Hepatocyte (in vitro differentiated cells): Measurements from ENCODE around the gene MAMDC2. TPM values are rescaled to one million over a fixed set of nuclear protein-coding genes. Genes with fewer than 3 reads are reported as not detected.
A peak's percentile ranks its signal among the peaks of the same experiment; 100 is the strongest.

Experiments
- DNase-seq: peaks from one replicate; pipeline ENCODE4 v3.0.0-alpha.2; 2016; ENCODE audit warnings: low spot score
- H2AFZ ChIP-seq: fragments of 200-600 bp; sonication (generic); 2 replicates; pipeline ENCODE4 v1.6.0; 2016; ENCODE audit warnings: antibody characterized with exemption, mild to moderate bottlenecking
- H3K27ac ChIP-seq: fragments of 200-600 bp; sonication (generic); 2 replicates; pipeline ENCODE4 v1.5.1; 2016; ENCODE audit warnings: mild to moderate bottlenecking
- H3K27me3 ChIP-seq: fragments of 200-600 bp; sonication (generic); 2 replicates; pipeline ENCODE4 v1.6.1; 2016
- H3K36me3 ChIP-seq: fragments of 200-600 bp; sonication (generic); replicated peaks from 2 replicates; pipeline ENCODE4 v1.5.1; 2016; ENCODE audit warnings: low read depth; ENCODE audit not compliant: insufficient read depth
- H3K4me1 ChIP-seq: fragments of 200-600 bp; sonication (generic); 2 replicates; pipeline ENCODE4 v1.5.1; 2016; ENCODE audit warnings: mild to moderate bottlenecking, moderate library complexity; ENCODE audit not compliant: insufficient read depth
- H3K4me2 ChIP-seq: fragments of 200-600 bp; sonication (generic); 2 replicates; pipeline ENCODE4 v1.6.0; 2016
- H3K4me3 ChIP-seq: fragments of 200-600 bp; sonication (generic); 2 replicates; pipeline ENCODE4 v1.5.1; 2016; ENCODE audit warnings: mild to moderate bottlenecking
- H3K79me2 ChIP-seq: fragments of 200-600 bp; sonication (generic); 2 replicates; pipeline ENCODE4 v1.6.0; 2017; ENCODE audit warnings: mild to moderate bottlenecking
- H3K9me2 ChIP-seq: fragments of 200-600 bp; sonication (generic); replicated peaks from 2 replicates; pipeline ENCODE4 v1.6.0; 2017; ENCODE audit warnings: mild to moderate bottlenecking; ENCODE audit not compliant: insufficient read depth
- H3K9me3 ChIP-seq: fragments of 200-600 bp; sonication (generic); 2 replicates; pipeline ENCODE4 v1.5.1; 2016; ENCODE audit warnings: low read depth, mild to moderate bottlenecking
- H4K20me1 ChIP-seq: fragments of 200-600 bp; sonication (generic); 2 replicates; pipeline ENCODE4 v1.6.0; 2016; ENCODE audit warnings: mild to moderate bottlenecking; ENCODE audit not compliant: insufficient read depth, poor library complexity, severe bottlenecking
- EZH2 ChIP-seq: fragments of 200-600 bp; sonication (generic); IDR thresholded peaks from 2 replicates; pipeline ENCODE4 v1.6.1; 2016; ENCODE audit warnings: antibody characterized with exemption, mild to moderate bottlenecking, borderline replicate concordance
- EZH2phosphoT487 ChIP-seq: fragments of 200-600 bp; sonication (generic); IDR thresholded peaks from one replicate; pipeline ENCODE4 v1.6.1; 2018; ENCODE audit warnings: antibody characterized with exemption, mild to moderate bottlenecking, low read depth, moderate library complexity; ENCODE audit not compliant: unreplicated experiment, severe bottlenecking
- WGBS: methylation state at CpG from one replicate; pipeline ENCODE4 v1.1.6; 2016; ENCODE audit warnings: low lambda C conversion rate; ENCODE audit errors: missing lambda C conversion rate; 5-methylcytosine and 5-hydroxymethylcytosine counted together
- polyA plus RNA-seq: library from polyadenylated mRNA; unstranded; fragments of >200 nt; fragmentation: Nextera tagmentation; extraction: Ambion mirVana; gene quantifications from 2 replicates; pipeline ENCODE4 v1.2.1, GENCODE V29; 2016
- total RNA-seq: library from RNA; depleted of rRNA; stranded (reverse); fragments of >200 nt; gene quantifications from 2 replicates; pipeline ENCODE4 v1.2.3, GENCODE V29; 2014
- TF ChIP-seq, protein P1 (sequence below): fragments of 200-600 bp; sonication (generic); IDR thresholded peaks from 2 replicates; pipeline ENCODE4 v1.5.1; 2016; ENCODE audit warnings: antibody characterized with exemption, mild to moderate bottlenecking; ENCODE audit not compliant: poor library complexity

The MAMDC2 gene
- total and polyA plus RNA-seq, 2 experiments from 2014 or later = 0.65 to 1.9 TPM

DNA sequence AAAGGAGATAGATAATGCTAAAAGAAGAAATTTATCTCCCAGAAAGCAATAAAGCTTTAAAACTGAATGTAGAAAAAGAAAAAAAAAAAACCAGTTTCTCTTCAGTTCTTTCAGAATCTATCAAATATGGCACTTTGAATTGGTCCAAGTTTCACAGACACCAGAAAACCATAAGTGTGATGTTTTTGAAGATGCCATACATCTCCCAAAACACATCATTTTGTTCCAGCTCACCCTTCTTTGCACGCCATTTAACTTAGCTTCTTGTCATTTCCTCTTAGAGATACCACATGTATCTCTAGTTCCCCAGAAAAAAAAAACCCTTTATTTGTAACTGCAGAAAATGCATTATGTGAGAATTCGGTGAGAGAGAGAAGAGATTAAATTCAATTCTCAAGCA, 46.1 kb upstream of the MAMDC2 start:
- no peak for DNase-seq
- peak overlapping the region; percentile 70 for H3K27ac ChIP-seq
- 84% methylated on average over 2 of the region's 2 CpGs for WGBS

DNA sequence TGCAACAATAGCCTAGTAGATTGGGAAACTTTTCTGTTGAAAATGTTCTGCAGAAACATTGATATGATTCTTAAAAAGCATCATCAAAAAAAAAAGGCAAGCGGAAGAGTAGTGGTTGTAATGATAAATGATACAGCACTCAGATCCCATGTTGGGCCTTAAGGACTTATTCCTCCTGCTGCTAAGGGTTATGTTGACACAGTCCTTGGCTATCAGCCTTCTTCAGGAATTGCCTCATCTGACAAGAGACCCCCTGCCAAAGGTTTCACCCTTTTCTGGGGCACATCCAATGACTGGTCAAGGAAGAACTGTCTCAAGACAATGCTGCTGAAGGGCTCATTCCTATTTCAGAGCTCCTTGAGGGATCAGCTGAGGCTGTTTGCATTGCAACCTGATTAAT, 44.3 kb upstream of the MAMDC2 start:
- WGBS = 86% methylated on average over 1 of the region's 1 CpG
- Histone ChIP-seq H3K27me3 (no peaks in the 10 kb centered on the region), H2AFZ (no peak overlapping the region), H3K9me3 (no peaks in the 10 kb centered on the region), H3K4me2 (no peak overlapping the region), H3K4me1 (peaks cover 8% of the 10 kb centered on the region), H3K79me2 (no peaks in the 10 kb centered on the region), H4K20me1 (no peaks in the 10 kb centered on the region), H3K9me2 (no peaks in the 10 kb centered on the region), H3K4me3 (no peak overlapping the region), H3K27ac (no peak overlapping the region), H3K36me3 (no peaks in the 10 kb centered on the region)
- TF ChIP-seq EZH2 (no peak), EZH2phosphoT487 (no peak)
- TF ChIP-seq, protein P1, sequence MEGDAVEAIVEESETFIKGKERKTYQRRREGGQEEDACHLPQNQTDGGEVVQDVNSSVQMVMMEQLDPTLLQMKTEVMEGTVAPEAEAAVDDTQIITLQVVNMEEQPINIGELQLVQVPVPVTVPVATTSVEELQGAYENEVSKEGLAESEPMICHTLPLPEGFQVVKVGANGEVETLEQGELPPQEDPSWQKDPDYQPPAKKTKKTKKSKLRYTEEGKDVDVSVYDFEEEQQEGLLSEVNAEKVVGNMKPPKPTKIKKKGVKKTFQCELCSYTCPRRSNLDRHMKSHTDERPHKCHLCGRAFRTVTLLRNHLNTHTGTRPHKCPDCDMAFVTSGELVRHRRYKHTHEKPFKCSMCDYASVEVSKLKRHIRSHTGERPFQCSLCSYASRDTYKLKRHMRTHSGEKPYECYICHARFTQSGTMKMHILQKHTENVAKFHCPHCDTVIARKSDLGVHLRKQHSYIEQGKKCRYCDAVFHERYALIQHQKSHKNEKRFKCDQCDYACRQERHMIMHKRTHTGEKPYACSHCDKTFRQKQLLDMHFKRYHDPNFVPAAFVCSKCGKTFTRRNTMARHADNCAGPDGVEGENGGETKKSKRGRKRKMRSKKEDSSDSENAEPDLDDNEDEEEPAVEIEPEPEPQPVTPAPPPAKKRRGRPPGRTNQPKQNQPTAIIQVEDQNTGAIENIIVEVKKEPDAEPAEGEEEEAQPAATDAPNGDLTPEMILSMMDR = no peak
- DNase-seq = no peak

More for the DNA sequence above, 46.1 kb upstream of the MAMDC2 start:
- peaks cover 8% of the 10 kb centered on the region for H3K4me1 ChIP-seq
- H3K4me2 ChIP-seq = peak overlapping the region; percentile 23
- H3K9me2 ChIP-seq = no peaks in the 10 kb centered on the region
- H3K9me3 ChIP-seq = no peaks in the 10 kb centered on the region
- TF ChIP-seq EZH2phosphoT487 (no peak), EZH2 (no peak)
- TF ChIP-seq, protein P1 = no peak
- no peaks in the 10 kb centered on the region for H4K20me1 ChIP-seq
- no peaks in the 10 kb centered on the region for H3K36me3 ChIP-seq
- H3K79me2 ChIP-seq = no peaks in the 10 kb centered on the region
- H2AFZ ChIP-seq = no peak overlapping the region
- no peak overlapping the region for H3K4me3 ChIP-seq
- H3K27me3 ChIP-seq = no peaks in the 10 kb centered on the region

DNA sequence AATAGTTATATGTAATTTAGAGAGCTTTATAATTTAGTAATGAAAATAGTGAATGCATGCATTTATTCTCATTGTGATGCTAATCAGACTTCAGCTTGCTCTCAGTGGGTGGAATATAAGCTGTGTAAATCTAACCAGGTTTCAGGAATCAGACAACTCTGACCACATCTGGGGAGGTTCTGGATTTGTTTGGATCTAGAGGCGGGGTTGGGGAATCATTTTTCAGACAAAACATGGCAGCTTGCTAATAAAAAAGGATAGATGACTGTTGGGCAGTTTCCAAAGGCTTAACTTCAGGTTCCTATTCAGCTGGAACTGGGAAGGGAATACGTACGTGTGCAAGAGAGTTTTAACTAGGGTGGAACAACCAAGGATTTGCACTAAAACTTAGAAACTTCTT, 43.2 kb upstream of the MAMDC2 start:
- TF ChIP-seq EZH2 (no peak), EZH2phosphoT487 (no peak)
- TF ChIP-seq, protein P1 = no peak
- H3K36me3 ChIP-seq = no peaks in the 10 kb centered on the region
- H3K27ac ChIP-seq = no peak overlapping the region
- no peaks in the 10 kb centered on the region for H3K27me3 ChIP-seq
- WGBS = 73% methylated on average over 3 of the region's 3 CpGs
- H4K20me1 ChIP-seq = no peaks in the 10 kb centered on the region
- no peak overlapping the region for H3K4me2 ChIP-seq
- no peaks in the 10 kb centered on the region for H3K79me2 ChIP-seq
- H3K9me3 ChIP-seq = no peaks in the 10 kb centered on the region
- no peak overlapping the region for H3K4me3 ChIP-seq
- DNase-seq = no peak
- no peaks in the 10 kb centered on the region for H3K9me2 ChIP-seq
- H2AFZ ChIP-seq = no peak overlapping the region
- H3K4me1 ChIP-seq = peaks cover 8% of the 10 kb centered on the region
